ENCODE data around the gene MAGOH. TPM values are rescaled to one million over a fixed set of nuclear protein-coding genes. Genes with fewer than 3 reads are reported as not detected.

The MAGOH gene
- polyA plus RNA-seq, 1 donor (not counting 4 experiments of a cell fraction or from before 2014, with no cell fraction given): 104 TPM

GRCh38 chr1:53262000-53262399 is 23.7 kb upstream of the MAGOH start:
- Histone ChIP-seq H3K27ac (ENCODE audit: control insufficient read depth, insufficient read depth, low read length) (no peak overlapping the region), H3K4me3 (ENCODE audit: control insufficient read depth in 2 of 3, extremely low read depth in 1 of 3, insufficient read depth in 2 of 3, low read depth in 1 of 3, low read length in 3 of 3) (no peak overlapping the region), H2AFZ (ENCODE audit: control insufficient read depth, low read length) (no peak overlapping the region), H3K9me3 (ENCODE audit: control insufficient read depth, low read depth, low read length) (no peaks in the 10 kb centered on the region), H3K4me2 (ENCODE audit: control insufficient read depth, extremely low read depth, insufficient read depth, low read depth, low read length) (no peak overlapping the region), H3K27me3 (ENCODE audit: control insufficient read depth, extremely low read depth, insufficient read depth, low read length) (no peaks in the 10 kb centered on the region), H4K20me1 (ENCODE audit: control insufficient read depth, extremely low read depth, insufficient read depth, low read length) (no peaks in the 10 kb centered on the region), H3K36me3 (ENCODE audit: control insufficient read depth in 2 of 2, extremely low read depth in 1 of 2, insufficient read depth in 2 of 2, low read length in 2 of 2) (peaks cover 38 to 44% of the 10 kb centered on the region in 2 experiments), H3K9me1 (ENCODE audit: control insufficient read depth, extremely low read depth, insufficient read depth, low read length) (no peaks in the 10 kb centered on the region), H3K79me2 (ENCODE audit: control insufficient read depth, insufficient read depth, low read length) (no peaks in the 10 kb centered on the region), H3K9ac (ENCODE audit: control insufficient read depth, extremely low read depth, insufficient read depth, low read length) (no peak overlapping the region), H3K4me1 (ENCODE audit: control insufficient read depth, extremely low read depth, insufficient read depth, low read length) (no peaks in the 10 kb centered on the region)
- TF ChIP-seq EZH2 (IDR thresholded peaks at IDR 0.05; ENCODE audit: low read length) (no peak), CTCF (optimal IDR thresholded peaks at IDR 0.05 in 1 of 3, IDR thresholded peaks at IDR 0.05 in 1 of 3, conservative IDR thresholded peaks at IDR 0.05 in 1 of 3; ENCODE audit: extremely low read depth in 1 of 3, insufficient read depth in 2 of 3, low read length in 3 of 3) (no peak)
- DNase-seq (ENCODE audit: low read depth, low spot score): no peak
- dilution Hi-C loops (cut with MboI; ENCODE audit: extremely low pct_ligation_motif_present, low sequenced_read_pairs): no loop called here
- no peak for FAIRE-seq

- Histone ChIP-seq H4K20me1 (ENCODE audit: control insufficient read depth, extremely low read depth, insufficient read depth, low read length) (no peaks in the 10 kb centered on the region), H3K9ac (ENCODE audit: control insufficient read depth, extremely low read depth, insufficient read depth, low read length) (no peak overlapping the region), H2AFZ (ENCODE audit: control insufficient read depth, low read length) (no peak overlapping the region), H3K79me2 (ENCODE audit: control insufficient read depth, insufficient read depth, low read length) (no peaks in the 10 kb centered on the region), H3K36me3 (ENCODE audit: control insufficient read depth in 2 of 2, extremely low read depth in 1 of 2, insufficient read depth in 2 of 2, low read length in 2 of 2) (peaks cover 41 to 47% of the 10 kb centered on the region in 2 experiments), H3K4me3 (ENCODE audit: control insufficient read depth in 2 of 3, extremely low read depth in 1 of 3, insufficient read depth in 2 of 3, low read depth in 1 of 3, low read length in 3 of 3) (no peak overlapping the region), H3K27ac (ENCODE audit: control insufficient read depth, insufficient read depth, low read length) (no peak overlapping the region), H3K9me1 (ENCODE audit: control insufficient read depth, extremely low read depth, insufficient read depth, low read length) (no peaks in the 10 kb centered on the region), H3K9me3 (ENCODE audit: control insufficient read depth, low read depth, low read length) (no peaks in the 10 kb centered on the region), H3K4me1 (ENCODE audit: control insufficient read depth, extremely low read depth, insufficient read depth, low read length) (no peaks in the 10 kb centered on the region), H3K4me2 (ENCODE audit: control insufficient read depth, extremely low read depth, insufficient read depth, low read depth, low read length) (no peak overlapping the region), H3K27me3 (ENCODE audit: control insufficient read depth, extremely low read depth, insufficient read depth, low read length) (no peaks in the 10 kb centered on the region)
- no peak for FAIRE-seq
- TF ChIP-seq CTCF (optimal IDR thresholded peaks at IDR 0.05 in 1 of 3, IDR thresholded peaks at IDR 0.05 in 1 of 3, conservative IDR thresholded peaks at IDR 0.05 in 1 of 3; ENCODE audit: extremely low read depth in 1 of 3, insufficient read depth in 2 of 3, low read length in 3 of 3) (no peak), EZH2 (IDR thresholded peaks at IDR 0.05; ENCODE audit: low read length) (no peak)
- dilution Hi-C loops (cut with MboI; ENCODE audit: extremely low pct_ligation_motif_present, low sequenced_read_pairs): no loop called here
- DNase-seq (ENCODE audit: low read depth, low spot score): no peak
Measured at GRCh38 chr1:53260631-53261247, 22.4 kb upstream of the MAGOH start.
